Stimulated activated CD8-positive, alpha-beta memory T cell treated with anti-CD3 and anti-CD28 coated beads, Interleukin-15, amount 100 ng/mL, for 48 hours (primary cell): Measurements from ENCODE around the gene CHI3L2.
A peak's percentile ranks its signal among the peaks of the same experiment; 100 is the strongest.

ENCODE experiments used
- DNase-seq, 2 donors: peaks; one replicate each; pipeline ENCODE4 v3.0.0-alpha.2; 2020; ENCODE audit warnings: low read depth in 2 of 2

The CHI3L2 gene

GRCh38 chr1:111247125-111247838, 19.8 kb downstream of the CHI3L2 start:
- no peak for DNase-seq

DNA sequence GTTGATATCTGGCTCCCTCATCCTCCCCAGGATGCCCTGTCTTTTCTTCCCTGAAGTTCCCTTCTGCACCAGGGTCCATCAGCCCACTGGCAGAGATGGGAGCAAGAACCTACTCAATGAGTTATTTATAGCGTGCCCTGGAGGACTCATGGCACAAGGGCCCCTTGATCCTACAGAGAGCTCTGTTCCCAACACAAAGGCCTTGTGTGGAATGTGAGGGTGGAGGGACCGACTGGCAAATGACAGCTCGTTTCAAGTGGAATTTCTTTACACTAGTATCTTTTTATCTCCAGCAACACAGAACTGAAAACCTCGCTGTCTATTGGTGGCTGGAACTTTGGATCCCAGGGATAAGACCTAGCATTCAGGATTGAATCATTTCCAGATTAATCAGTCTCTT, 22.4 kb downstream of the CHI3L2 start:
- no peak for DNase-seq

DNA sequence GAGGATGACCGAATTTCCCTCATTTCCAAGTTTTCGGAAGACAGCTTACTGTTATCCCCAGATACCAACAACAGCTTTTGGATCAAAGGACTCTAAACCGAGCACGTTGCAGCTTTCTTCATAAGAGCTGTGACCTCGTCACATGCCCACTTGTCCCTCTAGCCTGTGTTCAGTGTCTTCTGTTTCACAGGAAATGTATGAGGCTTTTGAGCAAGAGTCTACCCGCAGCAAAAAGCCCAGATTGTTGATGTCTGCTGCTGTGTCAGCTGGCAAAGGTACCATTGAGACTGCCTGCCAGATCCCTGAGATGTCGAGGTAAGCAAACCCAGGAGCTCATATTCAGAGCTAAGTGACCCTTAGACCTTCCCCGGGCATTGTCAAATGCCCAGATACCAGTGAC, 24.1 kb downstream of the CHI3L2 start:
- no peak for DNase-seq

DNA sequence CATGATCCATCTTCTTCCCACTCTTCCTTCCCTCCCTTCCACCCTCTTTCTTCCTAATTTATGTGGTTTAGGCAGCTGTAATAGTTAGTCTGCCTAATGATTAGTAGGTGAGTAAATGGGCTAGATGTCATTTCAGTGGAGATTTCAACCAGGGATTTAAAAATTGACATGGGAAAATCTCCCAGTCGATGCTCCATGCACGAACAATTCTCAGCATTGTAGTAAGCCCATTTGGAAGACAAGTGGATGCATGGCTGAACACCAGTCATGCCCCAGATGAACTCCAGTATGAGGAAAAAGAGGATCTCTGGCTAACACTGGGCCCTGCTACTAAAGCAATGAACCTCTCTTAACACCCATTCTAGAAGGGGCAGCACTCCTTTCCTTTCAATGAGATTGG, 25.3 kb downstream of the CHI3L2 start:
- DNase-seq = no peak

DNA sequence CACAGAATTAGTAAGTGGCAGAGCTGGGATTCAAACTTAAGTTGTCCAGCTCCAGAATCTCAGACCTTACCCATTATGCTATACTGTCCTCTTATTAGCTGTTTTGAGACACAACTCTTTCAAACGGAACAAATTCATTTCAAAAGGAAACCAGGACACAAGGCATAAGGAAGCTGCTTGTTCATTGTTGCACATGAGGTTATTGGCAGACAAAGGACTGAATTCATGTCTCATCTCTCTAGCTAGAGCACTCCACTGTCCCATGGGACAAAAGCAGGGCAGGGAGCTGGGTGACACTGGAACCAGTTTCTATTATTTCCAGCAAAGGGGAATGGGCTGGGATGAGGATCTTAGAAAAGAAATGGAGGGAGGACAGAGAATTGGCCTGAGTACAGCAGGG, 26.4 kb downstream of the CHI3L2 start:
- DNase-seq = no peak

DNA sequence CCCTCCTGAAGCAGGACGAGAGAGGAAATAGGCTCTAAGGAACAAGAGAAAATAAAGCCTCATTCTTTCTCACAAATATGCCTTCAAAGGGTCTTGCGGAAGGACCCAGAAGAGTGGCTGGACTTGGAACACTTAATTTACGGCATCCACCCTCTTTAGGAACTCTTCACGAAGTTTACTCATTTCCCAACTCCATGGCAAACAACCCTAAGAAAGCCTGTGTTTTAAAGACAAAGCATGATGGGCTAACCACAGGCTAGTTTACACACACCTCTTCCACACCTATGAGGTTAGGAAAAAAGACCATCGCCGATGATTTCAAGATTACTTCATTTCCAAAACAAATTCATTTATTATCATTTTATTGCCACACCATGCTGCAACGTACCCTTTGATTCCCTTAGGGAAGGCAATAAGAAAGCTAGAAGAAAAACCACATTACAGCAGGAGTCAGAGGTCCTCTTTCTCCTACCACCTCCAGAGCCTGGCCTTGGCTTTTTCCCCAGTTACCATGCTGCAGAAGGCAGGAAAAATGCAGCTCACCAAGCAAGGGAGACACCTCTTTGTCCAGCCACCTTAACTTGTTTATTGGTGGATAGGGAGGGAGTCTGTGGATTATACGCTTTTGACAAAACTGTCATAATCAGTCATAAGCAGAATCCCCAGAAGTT, 29.6 kb downstream of the CHI3L2 start:
- no peak for DNase-seq

- DNase-seq = no peak
Measured at GRCh38 chr1:111267801-111268508, 40.4 kb downstream of the CHI3L2 start.

GRCh38 chr1:111269825-111270406, 42.4 kb downstream of the CHI3L2 start:
- no peak for DNase-seq

GRCh38 chr1:111270771-111271463, 43.4 kb downstream of the CHI3L2 start:
- DNase-seq = no peak

GRCh38 chr1:111271464-111271801, 43.9 kb downstream of the CHI3L2 start:
- DNase-seq = no peak

- DNase-seq = no peak
Measured at GRCh38 chr1:111272081-111272480, 44.6 kb downstream of the CHI3L2 start.

DNA sequence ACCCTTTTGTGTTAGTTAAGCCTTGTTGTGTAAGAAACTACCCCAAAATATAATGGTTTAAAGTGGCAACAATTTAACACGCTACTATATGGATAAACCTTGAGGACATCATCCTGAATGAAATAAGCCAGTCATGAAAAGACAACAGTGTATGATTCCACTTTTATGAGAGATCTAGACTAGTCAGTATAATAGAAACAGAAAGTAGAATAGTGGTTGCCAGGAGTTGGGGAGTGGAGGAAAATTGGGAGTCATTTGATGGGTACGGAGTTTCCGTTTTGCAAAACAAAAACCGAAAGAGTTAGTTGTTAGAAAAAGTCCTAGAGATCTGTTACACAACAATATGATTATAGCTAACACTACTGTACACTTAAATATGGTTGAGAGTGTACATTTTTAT, 47.1 kb downstream of the CHI3L2 start:
- no peak for DNase-seq

DNA sequence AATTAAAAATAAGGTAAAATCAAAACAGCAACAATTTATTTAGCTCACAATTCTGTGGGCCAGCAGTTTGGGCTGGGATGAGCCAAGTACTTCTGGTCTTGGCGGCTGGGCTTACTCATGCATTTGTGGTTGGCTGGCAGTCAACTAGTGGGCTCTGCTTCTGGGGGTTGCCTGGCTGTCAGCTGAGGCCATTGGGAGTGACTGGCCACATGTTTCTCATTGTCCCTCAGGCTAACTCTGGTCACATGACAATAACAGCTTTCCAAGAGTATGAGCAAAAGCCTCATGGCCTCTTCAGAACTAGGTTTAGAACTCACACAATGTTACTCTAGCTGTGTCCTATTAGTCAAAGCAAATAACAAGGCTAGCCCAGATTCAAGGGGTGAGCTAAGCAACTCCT, 47.6 kb downstream of the CHI3L2 start:
- peak; percentile 29 to 36 for DNase-seq

- no peak for DNase-seq
Measured at GRCh38 chr1:111275780-111276433, 48.4 kb downstream of the CHI3L2 start.

GRCh38 chr1:111279144-111279543, 51.6 kb downstream of the CHI3L2 start:
- DNase-seq = peak in 1 of 2 donors; percentile 7

DNA sequence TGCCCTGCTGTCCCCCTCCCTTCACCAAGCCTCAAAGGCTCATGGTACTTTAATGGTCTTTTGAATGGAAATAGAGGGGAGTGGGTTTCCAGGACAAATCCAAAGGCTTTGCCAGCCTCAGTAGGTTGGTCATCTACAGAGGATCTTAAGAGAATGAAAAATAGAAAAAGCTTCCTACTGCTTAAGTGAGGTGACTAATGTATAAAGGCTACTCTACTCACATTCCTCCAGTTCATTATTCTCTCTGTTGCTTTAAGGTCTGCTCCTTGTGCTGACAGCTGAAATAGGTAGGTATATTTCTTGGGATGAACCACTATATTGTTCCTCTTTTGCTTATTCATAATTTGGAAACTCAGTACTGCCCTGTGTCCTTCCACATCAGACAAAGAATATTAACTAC, 52.8 kb downstream of the CHI3L2 start:
- DNase-seq = no peak

DNA sequence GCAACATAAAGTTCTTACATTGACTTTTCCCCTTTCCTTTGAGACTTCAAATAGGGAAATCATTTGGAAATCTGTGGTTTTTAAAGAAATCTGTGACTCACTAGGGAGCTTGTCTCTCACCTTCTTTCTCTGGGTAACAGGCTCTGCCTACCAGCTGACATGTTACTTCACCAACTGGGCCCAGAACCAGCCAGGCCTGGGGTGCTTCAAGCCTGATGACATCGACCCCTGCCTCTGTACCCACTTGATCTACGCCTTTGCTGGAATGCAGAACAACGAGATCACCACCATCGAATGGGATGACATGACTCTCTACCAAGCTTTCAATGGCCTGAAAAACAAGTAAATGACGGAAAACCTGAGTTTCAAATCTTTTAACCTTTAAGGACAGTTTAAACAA, 53.9 kb downstream of the CHI3L2 start:
- DNase-seq = no peak

- DNase-seq = no peak
Measured at GRCh38 chr1:111283838-111284237, 56.3 kb downstream of the CHI3L2 start.

DNA sequence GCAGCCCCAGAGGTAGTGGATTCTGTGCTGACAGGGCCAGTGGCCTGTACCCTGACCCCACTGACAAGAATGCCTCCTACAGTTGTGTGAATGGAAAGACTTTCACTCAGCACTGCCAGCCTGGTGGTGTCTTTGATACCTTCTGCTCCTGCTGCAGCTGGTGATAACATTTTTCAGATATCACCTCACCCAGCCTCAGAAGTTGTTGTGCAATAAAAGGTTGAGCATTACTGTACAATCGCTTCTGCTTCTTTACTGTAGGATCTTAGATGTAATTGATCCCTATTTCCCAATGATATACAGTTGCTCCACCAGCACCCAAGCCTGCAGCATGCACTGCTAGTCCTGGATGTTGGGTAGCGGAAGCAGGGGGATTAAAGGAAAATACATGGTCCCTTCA, 58.4 kb downstream of the CHI3L2 start:
- DNase-seq = no peak

GRCh38 chr1:111286912-111287311, 59.4 kb downstream of the CHI3L2 start:
- no peak for DNase-seq

DNA sequence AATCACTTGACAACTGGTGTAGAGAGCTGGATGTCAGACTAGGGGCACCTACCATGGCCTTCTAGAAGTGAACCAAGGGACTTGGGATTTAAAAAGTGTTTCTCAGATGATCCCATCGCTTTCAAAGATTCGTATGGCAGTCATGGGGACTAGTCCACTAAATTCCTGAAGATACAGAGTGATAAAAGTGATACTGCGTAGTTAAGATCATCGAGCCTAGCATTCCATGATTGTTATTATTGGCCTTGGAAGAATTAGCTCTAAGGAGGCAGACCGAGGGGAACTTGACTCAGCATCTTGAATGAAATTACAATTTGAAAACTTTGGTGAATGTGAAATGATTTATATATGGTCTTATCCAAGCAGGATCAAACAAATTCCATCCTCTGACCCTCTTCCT, 61.9 kb downstream of the CHI3L2 start:
- no peak for DNase-seq

DNA sequence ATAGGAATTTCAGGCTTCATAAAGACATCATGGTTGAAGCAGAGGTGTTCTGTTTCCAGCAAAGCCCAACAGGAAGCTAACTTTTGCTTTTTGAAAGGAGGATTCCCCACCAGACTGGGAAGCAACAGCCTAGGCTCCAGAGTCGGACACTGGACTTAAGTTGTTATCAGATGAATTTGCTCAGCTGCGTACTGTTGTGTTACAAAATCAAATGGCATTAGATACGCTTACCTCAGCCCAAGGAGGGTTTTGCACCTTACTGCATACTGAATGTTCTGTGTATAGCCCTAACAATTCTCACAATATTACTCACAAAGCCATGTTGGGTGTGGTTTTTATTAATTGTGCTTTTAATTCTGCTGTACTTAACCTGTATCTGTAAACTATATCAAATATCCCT, 62.6 kb downstream of the CHI3L2 start:
- no peak for DNase-seq
